ENCODE data around the gene IQSEC1. TPM values are rescaled to one million over a fixed set of nuclear protein-coding genes. Genes with fewer than 3 reads are reported as not detected.

IQSEC1 gene
- total and polyA plus RNA-seq, 2 donors (not counting 3 experiments of a cell fraction or from before 2014, with no cell fraction given), result 5.2 to 18.0 TPM

- dilution Hi-C loops (cut with MboI; ENCODE audit: extremely low pct_ligation_motif_present, low sequenced_read_pairs), result no loop called here
Measured at GRCh38 chr3:13007251-13007941, 65.8 kb downstream of the IQSEC1 start.

More at GRCh38 chr3:13007251-13007941, 65.8 kb downstream of the IQSEC1 start:
- DNase-seq (ENCODE audit: low read depth, low spot score) (no peak), FAIRE-seq (no peak)
- Histone ChIP-seq H4K20me1 (replicated peaks; ENCODE audit: control insufficient read depth, extremely low read depth, insufficient read depth, low read length) (no peaks in the 10 kb centered on the region), H3K27me3 (ENCODE audit: control insufficient read depth in 2 of 2, insufficient read depth in 2 of 2, low read length in 2 of 2) (peaks cover 3 to 4% of the 10 kb centered on the region in 2 experiments), H3K9ac (replicated peaks; ENCODE audit: extremely low read depth, insufficient read depth, low read length) (no peak overlapping the region), H3K9me1 (replicated peaks; ENCODE audit: control insufficient read depth, extremely low read depth, insufficient read depth, low read length) (no peaks in the 10 kb centered on the region), H3K9me3 (replicated peaks; ENCODE audit: control insufficient read depth, insufficient read depth, low read length) (no peaks in the 10 kb centered on the region), H3K4me2 (ENCODE audit: insufficient read depth, low read length) (no peak overlapping the region), H3K4me3 (replicated peaks in 1 of 3; ENCODE audit: insufficient read depth in 1 of 3, low read depth in 1 of 3, low read length in 3 of 3) (no peak overlapping the region), H3K36me3 (ENCODE audit: control insufficient read depth in 2 of 2, extremely low read depth in 1 of 2, insufficient read depth in 2 of 2, low read length in 2 of 2) (no peaks in the 10 kb centered on the region), H3K27ac (ENCODE audit: insufficient read depth, low read depth, low read length) (no peak overlapping the region), H3K4me1 (ENCODE audit: control insufficient read depth, extremely low read depth, insufficient read depth, low read length) (peaks cover 8% of the 10 kb centered on the region), H3K79me2 (ENCODE audit: control insufficient read depth, insufficient read depth, low read length) (no peaks in the 10 kb centered on the region), H2AFZ (ENCODE audit: low read depth, low read length) (no peak overlapping the region)
- no TSS peak for BruUV-seq (replicated peaks)
- intact Hi-C loops (cut with micrococcal nuclease), result no loop called here
- ChIA-PET POLR2A (no interaction called here), CTCF (interaction anchor here (0.8 kb wide), 1 partner anchor 12 kb away, joined by 3 read pairs; no protein-coding TSS in a partner anchor)
- TF ChIP-seq POLR2A (IDR thresholded peaks at IDR 0.05; ENCODE audit: low read depth, low read length) (no peak), CTCF (IDR thresholded peaks at IDR 0.05; ENCODE audit: extremely low read depth in 1 of 2, insufficient read depth in 1 of 2, low read depth in 1 of 2, low read length in 2 of 2) (no peak), POLR2AphosphoS5 (IDR thresholded peaks at IDR 0.05; ENCODE audit: insufficient read depth, low read depth, low read length) (no peak), GATA2 (IDR thresholded peaks at IDR 0.05; ENCODE audit: insufficient read depth, insufficient read length, low read depth, low read length) (no peak), FOS (IDR thresholded peaks at IDR 0.05; ENCODE audit: borderline replicate concordance, insufficient read depth, low read length) (no peak), MYC (IDR thresholded peaks at IDR 0.05; ENCODE audit: low read depth, low read length) (no peak), EZH2 (IDR thresholded peaks at IDR 0.05; ENCODE audit: borderline replicate concordance, low read depth, low read length, severe bottlenecking) (no peak), JUN (IDR thresholded peaks at IDR 0.05; ENCODE audit: borderline replicate concordance, insufficient read depth, insufficient read length, low read depth) (no peak), MAX (IDR thresholded peaks at IDR 0.05; ENCODE audit: insufficient read depth, insufficient read length) (no peak)
